HG03442 (cell line): ENCODE results near the gene CBARP.

Source experiments
- ATAC-seq: cut with Tn5 transposase; IDR thresholded peaks from one replicate; pipeline ENCODE4 v1.9.1; 2021; ENCODE audit warnings: mild to moderate bottlenecking, moderate library complexity; ENCODE audit not compliant: unreplicated experiment

CBARP gene

GRCh38 chr19:1237754-1238368 is at the start of gene CBARP:
CBARP (minus strand) TSS chr19:1238005; CDS start chr19:1236100, 1,905 bp downstream.
- ATAC-seq: no peak

GRCh38 chr19:1286487-1287353 is 48.9 kb upstream of the CBARP start:
- no peak for ATAC-seq

- ATAC-seq: no peak
Observed at GRCh38 chr19:1285737-1286360, 48.0 kb upstream of the CBARP start, which contains the start of gene EFNA2. EFNA2 (plus strand) TSS chr19:1285873; CDS start chr19:1286169, 296 bp downstream.

- ATAC-seq: no peak
Observed at GRCh38 chr19:1284979-1285736, 47.4 kb upstream of the CBARP start.

GRCh38 chr19:1284293-1284978 is 46.6 kb upstream of the CBARP start:
- ATAC-seq: no peak

- ATAC-seq: no peak
Observed at GRCh38 chr19:1283917-1284292, 46.1 kb upstream of the CBARP start.

GRCh38 chr19:1283207-1283916 is 45.6 kb upstream of the CBARP start:
- no peak for ATAC-seq

GRCh38 chr19:1282588-1283206 is 44.9 kb upstream of the CBARP start:
- no peak for ATAC-seq

GRCh38 chr19:1281569-1282287 is 43.9 kb upstream of the CBARP start:
- ATAC-seq: no peak

GRCh38 chr19:1280636-1281568 is 43.1 kb upstream of the CBARP start:
- no peak for ATAC-seq

GRCh38 chr19:1279782-1280341 is 42.1 kb upstream of the CBARP start:
- no peak for ATAC-seq

- no peak for ATAC-seq
Observed at GRCh38 chr19:1278713-1279660, 41.2 kb upstream of the CBARP start.

GRCh38 chr19:1278074-1278473 is 40.3 kb upstream of the CBARP start:
- ATAC-seq: no peak

- no peak for ATAC-seq
Observed at GRCh38 chr19:1277061-1277460, 39.3 kb upstream of the CBARP start.

- ATAC-seq: no peak
Observed at GRCh38 chr19:1276628-1277022, 38.8 kb upstream of the CBARP start.

GRCh38 chr19:1275976-1276627 is 38.3 kb upstream of the CBARP start:
- no peak for ATAC-seq
